T47D (cell line): ENCODE measurements around the gene SGIP1.

Experiments used
- DNase-seq, 2 experiments: peaks; one replicate each; pipeline versions ENCODE4 v3.0.0 to v3.0.0-alpha.2; 2011 to 2012; ENCODE audit warnings: low read depth in 1 of 2, low spot score in 1 of 2
- JUND ChIP-seq: IDR thresholded peaks from 2 replicates; pipeline ENCODE4 v1.6.1; 2012; ENCODE audit warnings: low read depth
- in situ Hi-C: cut with HindIII; loops from 2 replicates; pipeline ENCODE4 v1.10.0; 2016; ENCODE audit warnings: low sequenced_read_pairs, low pct_unique_long_range_greater_than_20kb

The SGIP1 gene

DNA sequence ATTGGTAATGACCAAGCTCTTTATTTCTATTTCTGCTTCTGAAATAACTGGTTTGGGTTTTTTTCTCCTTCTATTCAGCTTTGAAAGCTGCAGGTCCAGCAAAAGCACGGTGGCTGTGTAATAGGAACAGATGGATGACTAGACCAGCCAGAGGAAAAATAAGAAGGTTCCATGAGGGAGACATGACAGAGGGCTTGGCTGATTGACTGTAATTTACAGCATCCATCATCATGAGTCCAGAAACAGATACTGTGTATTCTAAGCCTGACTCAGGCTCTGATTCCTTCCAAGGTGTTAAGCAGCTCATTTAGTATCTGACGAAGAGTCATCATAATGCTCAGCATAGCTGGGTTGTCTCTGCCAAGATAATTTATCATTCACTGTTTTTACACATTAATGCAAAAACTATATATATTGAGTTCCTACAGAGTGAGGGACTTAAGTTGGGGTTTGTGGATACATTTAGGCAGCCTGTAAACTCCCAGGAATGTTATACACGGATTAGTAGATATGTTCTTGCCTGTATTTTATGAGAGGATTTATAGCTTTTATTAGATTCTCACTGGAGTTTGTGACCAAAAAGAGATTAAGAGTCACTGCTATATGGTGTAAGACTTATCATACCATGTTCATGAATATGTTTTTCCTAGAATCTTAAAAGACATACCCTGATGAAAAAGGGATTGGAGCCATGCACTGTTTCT, 72.6 kb downstream of the SGIP1 start:
- no peak for TF ChIP-seq JUND
- DNase-seq, result no peak
- in situ Hi-C loops, result no loop called here

GRCh38 chr1:66607458-66607857, 73.5 kb downstream of the SGIP1 start:
- no peak for TF ChIP-seq JUND
- in situ Hi-C loops, result no loop called here

DNA sequence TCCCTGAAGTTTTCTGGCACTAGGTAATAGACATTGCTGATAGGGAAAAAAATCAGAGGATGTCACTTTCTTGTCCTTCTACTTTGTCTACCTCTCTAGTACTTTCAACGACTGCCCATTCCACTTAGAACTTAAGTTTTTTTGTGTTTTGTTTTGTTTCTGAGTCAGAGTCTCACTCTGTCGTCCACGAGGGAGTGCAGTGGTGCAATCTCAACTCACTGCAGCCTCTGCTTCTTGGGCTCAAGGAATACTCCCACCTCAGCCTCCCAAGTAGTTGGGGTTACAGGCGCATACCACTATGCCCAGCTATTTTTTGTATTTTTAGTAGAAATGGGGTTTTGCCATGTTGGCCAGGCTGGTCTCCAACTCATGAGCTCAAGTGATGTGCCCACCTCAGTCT, 79.2 kb downstream of the SGIP1 start:
- in situ Hi-C loops, result no loop called here
- no peak for TF ChIP-seq JUND
- DNase-seq, result no peak

More at GRCh38 chr1:66607458-66607857, 73.5 kb downstream of the SGIP1 start:
- DNase-seq, result no peak

DNA sequence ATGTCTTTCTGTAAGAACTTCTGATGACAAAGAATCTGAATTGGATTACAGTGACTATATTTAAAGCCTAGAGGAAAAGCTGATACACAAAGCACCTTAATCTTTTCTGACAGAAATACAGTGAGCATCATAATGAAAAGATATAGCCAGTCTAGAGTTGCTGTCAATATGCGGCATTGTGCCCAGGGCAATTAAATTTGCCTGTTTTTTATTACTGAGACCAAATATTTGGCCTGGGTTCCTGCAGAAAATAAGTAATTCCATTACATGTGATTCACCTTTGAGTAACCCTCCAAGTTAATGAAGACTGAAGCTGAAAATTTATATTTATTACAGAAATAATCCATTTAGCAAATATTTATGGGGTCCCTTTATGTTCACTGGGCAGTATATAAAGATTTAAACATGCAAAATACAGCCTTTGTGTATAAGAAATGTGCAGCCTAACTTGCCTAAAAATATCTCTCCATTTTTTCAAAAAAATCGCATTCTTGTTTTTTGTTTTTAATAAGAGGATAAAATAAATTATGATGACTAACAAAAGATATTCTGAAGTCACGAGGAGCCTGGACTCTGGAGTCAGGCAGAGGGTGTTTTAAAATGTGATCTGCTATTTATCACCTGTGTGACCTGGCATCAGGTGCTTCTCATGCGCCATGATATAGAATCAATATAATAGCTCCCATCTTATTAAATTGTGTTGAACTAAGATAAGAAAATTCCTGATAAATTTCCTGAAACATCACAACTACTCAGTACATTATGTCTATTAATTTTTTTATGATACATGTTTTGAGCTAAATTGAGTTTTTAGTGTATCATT, 83.6 kb downstream of the SGIP1 start:
- no peak for DNase-seq
- TF ChIP-seq JUND, result no peak
- in situ Hi-C loops, result no loop called here

- no peak for DNase-seq
- in situ Hi-C loops, result no loop called here
- TF ChIP-seq JUND, result no peak
These were observed 84.4 kb downstream of the SGIP1 start for GRCh38 chr1:66618390-66618789.

GRCh38 chr1:66623812-66624211, 89.9 kb downstream of the SGIP1 start:
- no peak for TF ChIP-seq JUND
- no peak for DNase-seq
- in situ Hi-C loops, result no loop called here

DNA sequence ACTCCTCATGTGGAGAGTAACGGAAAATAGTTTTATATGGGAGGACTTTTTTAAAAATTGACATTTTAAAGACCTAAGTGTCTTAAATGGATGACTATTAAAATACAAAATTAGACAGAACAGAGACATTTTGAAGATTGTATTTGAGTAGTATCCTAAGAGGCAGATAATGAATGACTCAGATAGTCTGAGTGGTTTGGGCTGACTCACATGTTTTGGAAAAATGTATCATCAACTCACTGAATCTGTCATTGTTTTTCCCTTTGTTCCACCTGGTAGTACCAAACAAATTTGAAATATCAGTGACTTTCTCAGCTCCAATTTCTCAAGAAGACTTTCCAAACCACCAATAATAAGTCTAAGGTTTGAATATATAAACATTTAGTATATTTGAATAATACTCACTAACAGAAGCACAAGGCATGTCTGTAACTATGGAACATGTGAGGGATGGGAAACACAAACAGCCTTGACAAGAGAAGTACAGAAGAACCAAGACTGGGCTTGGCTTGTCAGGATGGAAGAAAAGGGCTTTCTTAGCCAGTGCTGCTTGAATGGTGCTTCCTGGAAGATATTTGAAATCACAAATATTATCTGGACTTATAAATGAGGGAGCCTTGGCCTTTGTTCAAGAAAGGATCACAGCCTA, 90.6 kb downstream of the SGIP1 start:
- DNase-seq, result no peak
- in situ Hi-C loops, result no loop called here
- TF ChIP-seq JUND, result no peak

- in situ Hi-C loops, result no loop called here
- TF ChIP-seq JUND, result no peak
These were observed 92.3 kb downstream of the SGIP1 start for GRCh38 chr1:66626261-66626660.

GRCh38 chr1:66628926-66629325, 95.0 kb downstream of the SGIP1 start:
- in situ Hi-C loops, result no loop called here
- no peak for TF ChIP-seq JUND
- DNase-seq, result no peak

More at GRCh38 chr1:66626261-66626660, 92.3 kb downstream of the SGIP1 start:
- DNase-seq, result no peak

- no peak for TF ChIP-seq JUND
- in situ Hi-C loops, result no loop called here
- no peak for DNase-seq
These were observed 99.2 kb downstream of the SGIP1 start for GRCh38 chr1:66633159-66633558.

GRCh38 chr1:66637146-66637545, 103.2 kb downstream of the SGIP1 start:
- TF ChIP-seq JUND, result no peak
- in situ Hi-C loops, result no loop called here
- DNase-seq, result no peak

- in situ Hi-C loops, result no loop called here
- no peak for TF ChIP-seq JUND
- no peak for DNase-seq
These were observed 108.0 kb downstream of the SGIP1 start for GRCh38 chr1:66641891-66642473.
